Activated CD8-positive, alpha-beta memory T cell treated with anti-CD3 and anti-CD28 coated beads for 1 hour (primary cell): Measurements from ENCODE around the gene MN1.

Experiments used
- DNase-seq, 2 donors: peaks; one replicate each; pipeline ENCODE4 v3.0.0-alpha.2; 2020; ENCODE audit warnings: low read depth in 1 of 2; ENCODE audit errors: extremely low read depth in 1 of 2

MN1 gene

GRCh38 chr22:27827604-27828587 is 26.3 kb upstream of the MN1 start:
- DNase-seq: no peak

GRCh38 chr22:27825174-27825573 is 23.6 kb upstream of the MN1 start:
- no peak for DNase-seq

DNA sequence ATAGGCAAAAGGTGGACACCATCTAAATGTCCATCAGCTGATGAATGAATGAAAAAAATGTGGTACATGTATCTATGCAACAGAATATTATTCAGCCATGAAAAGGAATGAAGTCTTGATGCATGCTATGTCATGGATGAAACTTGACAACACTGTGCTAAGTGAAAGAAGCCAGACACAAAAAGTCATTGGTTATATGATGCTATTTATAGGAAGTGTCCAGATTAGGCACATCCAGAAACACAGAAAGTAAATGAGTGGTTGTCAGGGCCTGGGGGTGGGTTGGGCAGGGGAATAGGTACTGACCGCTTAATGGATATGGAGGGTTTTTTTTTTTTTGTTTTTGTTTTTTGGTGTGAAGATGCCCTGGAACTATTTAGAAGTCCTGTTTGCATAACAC is 21.7 kb upstream of the MN1 start:
- no peak for DNase-seq

DNA sequence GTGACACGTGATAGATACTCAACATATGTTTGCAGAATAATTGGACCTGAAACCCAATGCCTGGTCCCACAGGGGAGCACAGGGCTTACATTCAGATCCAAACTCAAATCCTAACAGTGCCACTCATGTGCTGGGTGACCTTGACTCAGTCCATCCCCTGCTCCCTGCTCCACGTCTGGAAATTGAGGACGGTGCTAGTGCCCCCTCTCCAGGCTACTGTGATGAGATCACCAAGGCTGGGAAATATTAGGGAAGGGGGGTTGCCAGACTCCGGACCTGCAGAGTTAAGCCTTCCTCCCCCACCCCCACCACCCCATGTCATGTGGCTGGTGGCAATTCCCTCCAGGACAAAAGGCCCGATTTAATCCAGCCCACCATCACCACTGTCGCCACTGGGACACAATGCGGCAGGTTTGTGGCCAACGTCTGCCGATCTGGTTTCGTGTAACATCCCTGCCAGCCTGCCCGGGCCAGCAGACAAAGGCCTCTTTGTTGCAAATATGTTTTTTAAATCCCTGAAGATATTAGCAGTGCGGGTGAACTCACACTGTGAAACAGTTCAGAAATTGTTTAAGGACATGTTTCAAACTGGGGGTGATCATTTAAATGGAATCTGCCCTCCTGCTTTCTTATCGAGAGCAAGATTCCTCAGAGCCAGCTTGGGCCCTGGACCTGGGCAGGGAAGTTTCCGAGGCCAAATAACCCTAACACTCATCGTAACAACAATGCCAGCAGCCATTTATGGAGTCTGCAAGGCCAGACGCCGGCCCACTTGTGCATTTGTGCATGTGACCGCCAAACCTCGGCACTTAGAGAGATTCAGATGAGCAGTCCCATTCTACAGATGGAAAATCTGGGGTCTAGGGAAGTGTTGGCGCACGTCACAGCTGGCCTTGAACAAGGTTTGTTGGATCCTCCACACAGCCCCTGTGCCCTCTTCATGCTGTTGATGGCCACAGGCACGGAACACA is 19.6 kb upstream of the MN1 start:
- DNase-seq: no peak

GRCh38 chr22:27816552-27816951 is 15.0 kb upstream of the MN1 start:
- DNase-seq: no peak

DNA sequence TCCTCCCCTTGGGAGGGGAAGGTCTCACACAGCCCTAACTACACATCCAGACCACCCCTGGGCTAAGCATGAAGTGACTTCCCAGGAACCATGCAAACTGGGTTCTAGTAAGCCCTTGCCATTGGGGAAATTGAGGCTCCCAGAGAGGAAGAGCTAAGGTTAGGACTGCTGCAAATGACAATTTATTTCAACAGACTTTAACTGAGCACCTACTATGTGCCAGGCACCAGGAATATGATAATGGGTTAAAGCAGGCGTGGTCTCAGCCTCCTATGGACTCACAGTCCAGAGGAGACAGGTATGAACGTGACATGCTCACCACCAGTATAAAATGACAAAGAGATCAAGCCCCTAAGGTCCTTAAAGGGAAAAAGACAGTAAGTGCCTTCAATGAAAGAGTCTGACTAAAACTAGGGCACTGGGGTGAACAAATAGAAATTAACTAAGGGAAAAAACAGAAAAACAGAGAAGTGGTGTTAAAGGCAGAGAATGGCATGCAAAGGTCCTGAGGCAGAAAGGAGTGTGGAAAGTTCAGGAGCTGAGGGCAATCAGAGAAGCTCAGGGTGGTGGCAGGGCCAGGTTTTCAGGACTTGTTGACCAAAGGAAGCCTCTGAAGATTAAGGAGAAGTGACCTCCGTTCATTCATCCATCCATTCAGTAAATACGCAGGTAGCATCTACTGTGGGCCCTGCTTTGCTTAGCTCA is 14.4 kb upstream of the MN1 start:
- no peak for DNase-seq

DNA sequence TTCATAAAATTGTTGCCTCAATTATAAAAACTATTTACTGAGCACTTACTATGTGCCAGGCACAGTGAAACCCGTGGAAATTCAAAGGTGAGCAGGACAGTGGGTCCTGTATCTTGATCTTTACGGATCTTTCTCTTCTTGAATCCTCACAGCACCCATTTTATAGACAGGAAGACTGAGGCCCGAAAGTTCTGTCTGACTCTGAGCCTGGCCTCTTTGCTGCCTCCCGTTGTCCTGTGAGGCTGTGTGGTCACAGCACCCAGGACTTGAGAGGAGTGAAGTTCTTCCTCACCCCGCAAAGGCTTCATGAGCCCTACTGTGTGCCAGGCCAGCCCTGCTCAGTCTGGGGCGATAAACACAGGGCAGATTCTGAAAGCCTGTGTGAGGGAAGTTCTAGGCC is 13.4 kb upstream of the MN1 start:
- DNase-seq: no peak

DNA sequence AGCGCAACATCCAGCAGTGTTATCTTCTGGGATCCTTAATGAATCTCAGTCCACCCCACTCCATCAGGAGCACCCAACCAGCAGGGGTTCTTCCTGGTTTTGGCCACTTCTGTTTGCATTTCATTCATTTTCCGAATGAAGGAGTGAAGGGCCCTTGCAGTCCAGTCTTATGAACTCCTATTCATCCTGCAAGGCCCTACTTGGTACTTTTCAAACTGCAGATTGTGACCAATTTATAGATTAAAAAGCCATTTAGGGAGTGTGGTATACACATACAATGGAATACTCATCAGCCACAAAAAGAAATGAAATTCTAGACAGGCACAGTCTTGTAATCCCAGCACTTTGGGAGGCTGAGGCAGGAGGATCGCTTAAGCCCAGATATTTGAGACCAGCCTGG is 10.2 kb upstream of the MN1 start:
- no peak for DNase-seq

- no peak for DNase-seq
Measured at GRCh38 chr22:27810609-27811151, 9.1 kb upstream of the MN1 start.

DNA sequence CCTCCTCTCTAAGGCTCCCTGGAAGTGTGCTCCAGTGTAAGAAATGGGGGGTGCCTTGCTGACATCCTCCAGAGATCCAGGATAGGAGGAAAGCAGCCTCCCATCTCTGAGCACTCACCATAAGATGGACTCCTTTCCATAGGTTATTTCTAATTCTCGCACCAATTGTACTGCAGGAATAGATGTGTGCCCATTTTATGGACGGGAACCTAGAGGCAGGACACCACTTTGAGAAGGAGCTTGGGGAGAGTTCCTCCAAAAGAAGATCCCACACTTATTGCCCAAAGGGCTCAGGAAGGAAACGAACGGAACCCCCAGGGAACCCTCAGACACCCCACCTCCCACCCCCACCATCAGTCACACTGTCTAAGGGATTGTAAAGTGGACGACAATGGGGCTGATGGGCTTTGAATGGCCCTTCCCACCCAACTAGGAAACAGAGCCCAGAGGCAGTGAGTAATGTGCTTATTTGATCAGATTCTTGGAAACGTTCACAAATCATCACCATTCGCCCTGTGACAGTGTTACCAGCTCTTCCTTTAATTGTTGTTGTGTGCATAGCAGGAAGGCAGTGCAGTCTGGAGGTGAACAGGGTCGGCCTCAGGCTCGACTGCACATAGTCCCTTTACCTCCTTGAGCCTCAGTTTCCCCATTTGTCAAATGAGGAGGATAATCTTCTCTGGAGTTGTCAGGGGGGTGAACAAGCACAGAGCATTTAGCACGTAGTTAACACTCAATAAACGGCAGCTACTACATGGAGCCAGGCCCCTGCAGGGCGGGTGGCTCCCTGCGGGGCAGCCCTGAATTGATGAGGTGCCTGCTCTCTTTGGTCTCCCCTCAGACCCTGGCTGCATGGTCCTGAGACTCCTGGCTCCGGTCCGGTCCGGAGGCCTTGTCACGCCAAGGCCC is 8.4 kb upstream of the MN1 start:
- DNase-seq: no peak

GRCh38 chr22:27809226-27809603 is 7.7 kb upstream of the MN1 start:
- DNase-seq: no peak

DNA sequence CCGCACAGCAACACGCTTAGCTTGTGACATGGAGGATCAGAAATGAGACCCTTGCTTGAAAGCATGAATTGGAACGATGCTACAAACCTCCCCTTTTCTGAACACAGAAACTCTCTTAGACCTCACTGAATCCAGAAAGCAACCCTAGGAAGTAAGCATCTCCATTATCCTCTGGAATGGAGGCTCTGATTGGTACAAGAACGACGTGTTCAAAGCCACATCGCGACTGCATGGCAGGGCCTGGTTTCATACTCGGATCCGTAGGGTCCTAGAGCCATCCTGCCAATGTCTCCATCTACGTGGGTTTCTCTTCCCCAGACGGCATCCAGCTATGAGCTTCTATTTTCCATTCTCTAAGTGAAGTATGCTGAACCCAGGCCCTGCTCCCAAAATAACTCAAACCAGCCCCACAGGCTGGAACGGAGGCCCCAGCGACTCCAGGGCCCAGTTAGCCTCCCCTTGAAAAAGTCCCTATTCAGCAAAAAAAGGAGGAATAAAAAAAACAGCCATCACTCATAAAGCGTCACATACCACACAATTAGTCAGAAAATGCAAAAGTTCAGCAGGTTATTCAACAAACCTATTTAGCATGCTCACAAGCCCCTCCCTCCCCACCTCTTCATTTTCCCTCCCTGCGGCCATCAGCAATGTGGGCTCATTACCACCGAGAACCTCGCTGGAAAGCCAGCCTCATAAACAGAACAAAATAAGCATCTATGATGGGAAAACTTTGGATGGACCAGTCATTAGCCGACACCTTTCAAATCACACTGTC is 7.1 kb upstream of the MN1 start:
- DNase-seq: no peak

DNA sequence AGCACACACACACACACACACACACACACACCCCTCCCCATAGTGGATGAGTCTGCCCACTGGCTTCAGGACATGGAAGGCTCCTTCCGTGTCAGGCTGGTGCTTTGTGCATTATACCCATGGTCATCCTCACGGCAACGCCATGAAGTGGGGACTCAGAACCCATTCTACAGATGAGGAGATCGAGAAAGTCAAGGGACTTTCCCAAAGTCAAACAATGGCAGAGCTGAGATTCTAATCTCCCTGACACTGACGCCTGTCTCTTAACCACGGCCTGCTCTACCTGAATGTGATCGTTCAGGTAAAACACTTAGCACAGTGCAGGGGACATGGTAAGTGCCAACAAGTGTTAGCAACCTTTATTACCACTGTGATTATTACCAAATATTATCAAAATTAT is 4.3 kb upstream of the MN1 start:
- no peak for DNase-seq

DNA sequence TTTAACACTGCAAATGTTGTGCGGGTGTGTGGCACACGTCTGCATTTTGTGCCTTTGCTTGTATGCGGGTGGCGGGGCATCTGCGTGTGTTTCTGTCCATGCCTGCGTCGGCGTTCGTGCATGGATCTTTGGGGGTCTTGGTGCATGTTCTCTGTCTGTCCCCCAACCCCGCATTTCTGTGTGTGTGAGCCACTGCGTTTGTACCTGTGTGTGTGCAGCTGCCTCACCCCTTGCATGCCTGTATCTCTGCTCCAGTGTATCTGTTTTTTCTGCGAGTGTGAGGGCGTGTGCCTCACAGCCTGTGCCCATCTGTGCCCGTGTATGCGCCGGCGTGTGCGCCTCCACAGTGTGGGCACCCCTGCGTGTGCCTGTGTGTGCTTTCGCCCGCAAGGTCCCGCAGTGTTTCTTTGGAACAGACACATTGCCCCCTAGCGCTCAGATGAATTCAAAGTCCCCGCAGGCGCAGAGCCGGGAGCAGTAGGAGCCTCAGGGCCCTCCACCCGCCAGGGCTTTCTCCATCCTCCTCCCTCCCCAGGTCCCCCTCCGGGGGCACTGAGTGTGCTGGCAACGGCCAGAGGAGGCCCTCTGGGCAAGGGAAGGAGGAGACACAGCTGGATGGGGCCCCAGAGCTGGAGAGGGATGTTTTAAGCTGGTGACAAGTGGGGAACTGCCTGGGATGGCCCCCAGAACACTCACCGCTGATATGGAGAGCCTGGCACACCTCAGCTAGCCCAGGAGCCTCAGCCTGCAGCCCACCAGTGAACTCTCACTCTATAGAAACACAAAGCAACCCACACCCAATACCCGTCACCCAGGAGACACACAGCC is 3.1 kb upstream of the MN1 start:
- peak in 1 of 2 donors; percentile 22 for DNase-seq

GRCh38 chr22:27803841-27804415 is 2.4 kb upstream of the MN1 start:
- no peak for DNase-seq

DNA sequence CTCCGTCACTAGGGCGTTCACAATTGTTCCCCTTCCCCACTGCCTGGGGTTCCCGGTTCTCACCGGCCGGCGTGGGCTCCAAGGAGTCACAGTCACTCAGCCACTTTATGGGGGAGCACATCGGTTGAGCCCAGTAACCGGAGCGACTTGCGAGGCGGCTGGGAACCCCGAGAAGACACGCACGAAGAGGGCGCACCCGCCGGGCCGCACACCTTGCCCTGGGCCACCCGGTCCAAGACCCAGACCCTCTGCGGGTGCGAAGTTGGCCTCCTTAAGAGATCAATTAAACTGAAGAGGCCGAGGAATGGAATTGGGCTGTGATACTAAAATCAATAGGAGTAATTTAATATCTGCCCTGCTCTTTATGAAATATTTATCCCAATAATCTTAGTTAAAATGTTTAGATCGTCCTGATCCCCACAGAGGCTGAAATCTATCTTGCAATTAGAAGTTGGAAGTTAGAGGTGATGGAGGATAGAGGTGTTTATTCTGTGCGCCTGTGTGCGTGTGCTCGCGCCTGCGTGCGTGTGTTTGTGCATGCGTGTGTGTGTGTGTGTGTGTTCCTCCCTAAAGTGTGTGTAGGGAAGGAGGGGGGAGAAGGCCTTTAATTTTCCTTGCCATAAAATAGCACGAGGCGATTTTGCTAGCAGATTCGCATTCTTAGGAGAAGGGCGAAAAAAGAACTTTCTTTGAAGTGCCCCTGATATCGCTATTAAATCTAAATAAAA is 954 bp upstream of the MN1 start:
- no peak for DNase-seq

DNA sequence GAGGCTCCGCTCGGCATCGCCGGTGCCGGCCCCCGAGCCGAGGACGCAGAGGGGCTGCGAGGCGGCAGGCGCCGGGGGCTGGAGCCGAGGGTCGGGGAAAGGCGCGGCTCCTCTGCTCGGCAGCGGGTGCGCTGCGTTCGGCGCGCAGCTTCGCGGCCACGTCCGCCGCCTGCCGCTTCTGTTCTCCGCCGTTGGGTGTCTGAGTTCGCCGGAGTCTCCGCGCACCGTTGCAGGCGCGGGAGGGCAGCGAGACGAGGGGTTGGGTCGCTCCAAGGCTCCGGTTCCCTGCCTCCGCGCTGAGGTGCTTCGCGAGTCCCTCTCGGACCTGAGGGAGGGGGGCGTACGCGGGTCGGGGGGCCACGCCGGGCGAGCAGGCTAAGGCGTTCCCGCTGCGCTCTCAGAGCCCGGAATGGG is 347 bp downstream of the MN1 start:
- DNase-seq: no peak
